ENCODE measurements around the gene RPS5. TPM values are rescaled to one million over a fixed set of nuclear protein-coding genes. Genes with fewer than 3 reads are reported as not detected.
"Not testable (repeated sequence)": the region's sequence is repeated elsewhere in the genome, so short reads cannot be mapped to it uniquely, and the experiment has no call there.

Gene RPS5
- total RNA-seq: 1,000 to 10,000 TPM; 1,267 to 1,360 TPM
- polyA plus RNA-seq: 1,000 to 10,000 TPM; 1,172 to 1,304 TPM

DNA sequence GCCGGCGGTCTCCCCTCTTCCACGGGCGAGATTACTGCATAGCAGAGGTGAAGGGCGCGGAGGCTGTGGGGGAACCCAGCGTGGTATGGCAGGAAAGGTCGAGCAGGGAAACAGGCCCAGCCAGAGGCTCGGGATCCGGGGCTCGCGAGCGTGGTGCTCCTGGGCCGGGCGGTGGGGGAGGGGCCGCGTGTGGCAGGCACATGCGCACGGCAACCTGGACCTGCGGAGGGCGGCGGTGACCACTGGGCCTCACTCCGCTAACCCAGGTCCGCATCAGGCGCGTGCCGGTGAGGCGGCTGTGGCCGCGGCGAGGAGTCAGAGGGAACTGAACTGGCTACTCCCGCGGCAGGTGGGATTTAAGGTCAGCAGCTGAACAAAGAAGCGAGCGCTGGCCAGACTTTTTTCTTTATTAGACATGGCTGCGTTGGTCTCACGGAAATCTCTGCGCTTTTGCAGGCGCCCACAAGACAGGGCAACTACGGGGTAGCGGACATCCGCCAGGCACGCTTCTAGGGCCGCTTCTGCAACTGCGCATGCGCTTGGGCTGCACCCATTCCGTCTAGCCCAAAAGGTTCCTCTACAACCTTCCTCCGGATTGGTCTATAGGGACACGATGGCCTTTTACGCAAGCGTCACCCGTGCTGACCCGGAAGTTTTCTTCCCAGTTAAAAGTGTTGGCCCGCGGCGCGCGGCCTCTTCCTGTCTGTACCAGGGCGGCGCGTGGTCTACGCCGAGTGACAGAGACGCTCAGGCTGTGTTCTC, at the start of gene RPS5:
RPS5 (plus strand) TSS at position 694 of the 762 bp plus-strand sequence. CDS start 869 bp downstream, outside the sequence.
- POLR2A ChIA-PET (ENCODE audit: partially characterized antibody): interaction anchor here (0.6 to 3.2 kb wide), 18 partner anchors 13 to 537 kb away, joined by 3 to 30 read pairs (median 4); partner anchors contain the start of genes ERVK3-1, ZBTB45, ZNF274 and ZNF324B
- Mint-ChIP-seq H3K9me3 (peaks cover 0 to 2% (median 0%) of the 10 kb centered on the region in 8 donors), H3K27ac (peak within 1 kb of the TSS; percentile 96 to 99 (median 98)), H3K36me3 (peaks cover 17 to 36% of the 10 kb centered on the region in 2 donors), H3K27me3 (no peaks in the 10 kb centered on the region), H3K4me1 (peaks cover 27 to 60% (median 39%) of the 10 kb centered on the region in 4 donors), H3K4me3 (peak within 1 kb of the TSS; percentile 93 to 99 (median 96))
- Histone ChIP-seq H3K9me3 (ENCODE audit: control insufficient read depth in 1 of 2, low read length in 2 of 2) (no peaks in the 10 kb centered on the region), H3K4me1 (ENCODE audit: insufficient read depth, low read length) (peaks cover 41% of the 10 kb centered on the region), H3K27me3 (ENCODE audit: insufficient read depth, low read length) (no peaks in the 10 kb centered on the region), H3K4me3 (ENCODE audit: low read length in 2 of 2) (peak within 1 kb of the TSS; percentile 56 to 65), H3K27ac (ENCODE audit: low read depth, low read length) (peak within 1 kb of the TSS; percentile 89), H3K36me3 (ENCODE audit: insufficient read depth, low read length) (peaks cover 20% of the 10 kb centered on the region)
- intact Hi-C loops (cut with micrococcal nuclease): loop anchor here (1.0 to 10.0 kb wide), 7 partner anchors 15 to 162 kb away; partner anchors contain the start of genes ERVK3-1, ZNF132, ZNF544 and ZNF584
- CTCF ChIA-PET (ENCODE audit: partially characterized antibody): no interaction called here
- peak; percentile 94 to 99 (median 98) for DNase-seq

DNA sequence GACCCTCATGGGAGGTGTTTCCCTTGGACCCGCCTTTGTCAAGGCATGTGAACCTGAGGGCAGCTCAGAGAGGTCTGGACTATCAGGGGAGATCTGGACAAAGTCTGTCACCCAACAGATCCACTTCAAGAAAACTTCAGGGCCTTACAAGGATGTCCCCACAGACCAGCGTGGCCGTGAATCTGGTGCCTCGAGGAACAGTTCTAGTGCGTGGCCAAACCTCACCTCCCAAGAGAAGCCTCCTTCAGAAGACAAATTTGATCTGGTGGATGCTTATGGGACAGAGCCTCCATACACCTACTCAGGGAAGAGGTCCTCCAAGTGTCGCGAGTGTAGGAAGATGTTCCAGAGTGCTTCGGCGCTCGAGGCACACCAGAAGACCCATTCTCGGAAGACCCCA, 48.7 kb upstream of the RPS5 start:
- no peaks in the 10 kb centered on the region for H3K9me3 ChIP-seq (ENCODE audit: control insufficient read depth in 1 of 2, low read length in 2 of 2)
- peaks cover 12% of the 10 kb centered on the region for H3K36me3 ChIP-seq (ENCODE audit: insufficient read depth, low read length)
- Mint-ChIP-seq H3K36me3 (peaks cover 30 to 42% of the 10 kb centered on the region in 2 donors), H3K4me3 (no peak overlapping the region), H3K9me3 (peaks cover 0 to 2% (median 0%) of the 10 kb centered on the region in 8 donors), H3K27me3 (no peaks in the 10 kb centered on the region), H3K27ac (no peak overlapping the region), H3K4me1 (peaks cover 0 to 7% (median 2%) of the 10 kb centered on the region in 4 donors)
- POLR2A ChIA-PET (ENCODE audit: partially characterized antibody): no interaction called here
- intact Hi-C loops (cut with micrococcal nuclease): no loop called here
- no peaks in the 10 kb centered on the region for H3K4me1 ChIP-seq (ENCODE audit: insufficient read depth, low read length)
- no peak for DNase-seq
- no peaks in the 10 kb centered on the region for H3K27me3 ChIP-seq (ENCODE audit: insufficient read depth, low read length)
- no peak overlapping the region for H3K27ac ChIP-seq (ENCODE audit: low read depth, low read length)
- CTCF ChIA-PET (ENCODE audit: partially characterized antibody): no interaction called here
- H3K4me3 ChIP-seq (ENCODE audit: low read length in 2 of 2): no peak overlapping the region

DNA sequence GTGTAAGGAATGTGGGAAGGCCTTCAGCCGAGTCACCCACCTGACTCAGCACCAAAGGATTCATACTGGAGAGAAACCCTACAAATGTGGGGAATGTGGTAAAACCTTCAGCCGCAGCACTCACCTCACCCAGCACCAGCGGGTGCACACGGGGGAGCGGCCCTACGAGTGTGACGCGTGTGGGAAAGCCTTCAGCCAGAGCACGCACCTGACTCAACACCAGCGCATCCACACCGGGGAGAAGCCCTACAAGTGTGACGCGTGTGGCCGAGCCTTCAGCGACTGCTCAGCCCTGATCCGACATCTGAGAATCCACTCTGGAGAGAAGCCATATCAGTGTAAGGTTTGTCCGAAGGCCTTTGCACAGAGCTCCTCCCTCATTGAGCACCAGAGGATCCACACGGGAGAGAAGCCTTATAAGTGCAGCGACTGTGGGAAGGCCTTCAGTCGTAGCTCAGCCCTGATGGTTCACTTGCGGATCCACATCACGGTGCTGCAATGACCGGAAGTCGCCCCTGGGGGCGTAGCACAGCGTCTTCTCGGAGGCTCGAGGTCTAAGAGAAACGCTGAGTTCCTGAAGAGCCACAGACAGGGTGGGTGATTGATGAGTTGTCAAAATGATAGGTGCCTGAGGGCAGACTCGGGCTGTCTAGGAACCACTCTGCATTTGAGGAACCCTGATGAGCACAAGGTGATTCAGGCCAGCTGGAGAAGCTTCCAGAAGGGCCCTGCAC, 48.1 kb upstream of the RPS5 start:
- Mint-ChIP-seq H3K27me3 (no peaks in the 10 kb centered on the region), H3K27ac (no peak overlapping the region), H3K4me3 (no peak overlapping the region), H3K36me3 (peaks cover 30 to 42% of the 10 kb centered on the region in 2 donors), H3K4me1 (peaks cover 0 to 7% (median 2%) of the 10 kb centered on the region in 4 donors), H3K9me3 (peaks cover 0 to 2% (median 0%) of the 10 kb centered on the region in 8 donors)
- ChIA-PET CTCF (ENCODE audit: partially characterized antibody) (no interaction called here), POLR2A (ENCODE audit: partially characterized antibody) (no interaction called here)
- Histone ChIP-seq H3K4me1 (ENCODE audit: insufficient read depth, low read length) (no peaks in the 10 kb centered on the region), H3K9me3 (ENCODE audit: control insufficient read depth in 1 of 2, low read length in 2 of 2) (no peaks in the 10 kb centered on the region), H3K27ac (ENCODE audit: low read depth, low read length) (no peak overlapping the region), H3K36me3 (ENCODE audit: insufficient read depth, low read length) (peaks cover 12% of the 10 kb centered on the region), H3K27me3 (ENCODE audit: insufficient read depth, low read length) (no peaks in the 10 kb centered on the region), H3K4me3 (ENCODE audit: low read length in 2 of 2) (no peak overlapping the region)
- intact Hi-C loops (cut with micrococcal nuclease): no loop called here
- no peak for DNase-seq

DNA sequence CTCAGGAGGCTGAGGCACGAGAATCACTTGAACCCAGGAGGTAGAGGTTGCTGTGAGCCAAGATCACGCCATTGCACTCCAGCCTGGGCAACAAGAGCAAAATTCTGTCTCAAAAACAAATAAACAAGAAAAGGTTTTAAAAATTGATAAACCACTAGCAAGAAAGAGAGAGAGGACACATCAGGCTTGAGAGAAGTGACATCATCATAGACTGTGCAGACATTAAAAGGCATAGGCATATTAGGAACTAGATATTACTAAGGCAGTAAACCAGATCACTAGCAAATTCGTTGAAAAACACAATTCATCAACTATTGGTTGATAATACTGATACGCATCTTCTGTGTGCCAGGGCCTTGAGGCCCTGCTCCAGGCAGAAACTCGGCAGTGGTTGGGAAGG, 41.5 kb upstream of the RPS5 start:
- Mint-ChIP-seq H3K4me3 (peak overlapping the region; percentile 69 to 85 (median 78)), H3K9me3 (peaks cover 0 to 2% (median 0%) of the 10 kb centered on the region in 8 donors), H3K27ac (peak overlapping the region; percentile 37 to 88 (median 77)), H3K27me3 (peaks cover 0 to 2% of the 10 kb centered on the region in 2 donors), H3K36me3 (peaks cover 3 to 17% of the 10 kb centered on the region in 2 donors), H3K4me1 (peaks cover 12 to 35% (median 23%) of the 10 kb centered on the region in 4 donors)
- Histone ChIP-seq H3K9me3 (ENCODE audit: control insufficient read depth in 1 of 2, low read length in 2 of 2) (no peaks in the 10 kb centered on the region), H3K4me3 (ENCODE audit: low read length in 2 of 2) (no peak overlapping the region), H3K4me1 (ENCODE audit: insufficient read depth, low read length) (peaks cover 21% of the 10 kb centered on the region), H3K27me3 (ENCODE audit: insufficient read depth, low read length) (no peaks in the 10 kb centered on the region), H3K27ac (ENCODE audit: low read depth, low read length) (no peak overlapping the region), H3K36me3 (ENCODE audit: insufficient read depth, low read length) (no peaks in the 10 kb centered on the region)
- POLR2A ChIA-PET (ENCODE audit: partially characterized antibody): interaction anchor here (1.3 to 6.8 kb wide), 2 partner anchors 18 to 55 kb away, joined by 3 to 77 read pairs; partner anchors contain the start of gene ZNF497
- intact Hi-C loops (cut with micrococcal nuclease): no loop called here
- no peak for DNase-seq
- CTCF ChIA-PET (ENCODE audit: partially characterized antibody): interaction anchor here (1.6 kb wide), 1 partner anchor 36 kb away, joined by 5 read pairs; no protein-coding TSS in a partner anchor

DNA sequence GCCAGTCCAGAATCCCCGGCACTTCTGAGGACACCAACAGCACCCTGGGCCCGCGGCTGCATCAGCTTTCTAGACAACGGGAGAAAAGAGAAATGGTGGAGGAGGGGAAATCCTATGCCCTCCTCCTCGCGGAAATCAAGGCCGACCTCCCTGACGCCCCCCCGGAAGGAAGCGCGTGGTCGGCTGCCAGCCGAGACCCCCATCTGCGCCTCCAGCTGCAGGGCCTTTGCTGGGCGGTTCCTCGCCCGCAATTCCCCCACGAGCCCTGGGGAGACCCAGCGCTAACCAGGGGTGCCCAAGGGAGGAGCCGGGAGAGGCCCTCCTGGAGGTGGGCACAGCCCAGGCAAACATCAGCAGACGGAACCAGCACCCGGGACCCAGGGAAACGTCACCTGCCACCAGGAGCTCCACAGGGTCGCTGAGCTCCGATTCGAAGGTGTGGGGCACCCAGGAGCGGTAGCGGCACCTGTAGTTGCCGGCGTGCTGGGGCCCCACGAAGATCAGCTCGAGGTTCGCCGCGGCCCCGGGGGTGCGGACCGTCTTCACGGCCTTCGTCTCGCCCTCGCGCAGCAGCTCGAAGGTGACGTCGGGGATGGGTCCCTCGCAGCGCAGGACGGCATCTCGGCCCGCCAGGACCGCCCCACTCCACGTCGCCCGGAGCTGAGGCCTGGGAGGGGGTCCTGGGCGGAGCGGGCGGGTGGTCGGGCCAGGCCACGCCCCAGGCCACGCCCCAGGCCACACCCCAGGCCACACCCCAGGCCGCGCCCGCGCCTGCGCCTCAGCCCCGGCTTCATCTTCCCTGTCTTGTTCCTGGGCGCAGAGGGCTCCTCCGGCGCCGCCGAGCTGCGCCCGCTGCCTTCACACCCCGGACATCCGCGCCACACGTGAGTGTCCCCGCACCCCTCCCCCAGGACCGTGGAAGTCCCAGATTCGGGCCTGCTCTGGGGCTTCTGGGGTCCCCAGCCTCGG, 39.8 kb upstream of the RPS5 start:
- H3K4me1 ChIP-seq (ENCODE audit: insufficient read depth, low read length): peaks cover 21% of the 10 kb centered on the region
- peak overlapping the region; percentile 55 to 61 for H3K4me3 ChIP-seq (ENCODE audit: low read length in 2 of 2)
- Mint-ChIP-seq H3K4me3 (peak overlapping the region; percentile 89 to 94 (median 90)), H3K27me3 (peaks cover 0 to 2% of the 10 kb centered on the region in 2 donors), H3K9me3 (peaks cover 0 to 2% (median 0%) of the 10 kb centered on the region in 8 donors), H3K36me3 (peaks cover 0 to 11% of the 10 kb centered on the region in 2 donors), H3K4me1 (peaks cover 12 to 35% (median 22%) of the 10 kb centered on the region in 4 donors), H3K27ac (peak overlapping the region; percentile 83 to 93 (median 92))
- peak overlapping the region; percentile 70 for H3K27ac ChIP-seq (ENCODE audit: low read depth, low read length)
- POLR2A ChIA-PET (ENCODE audit: partially characterized antibody): interaction anchor here (0.8 to 6.8 kb wide), 23 partner anchors 9 to 528 kb away, joined by 3 to 77 read pairs (median 5); partner anchors contain the start of genes ERVK3-1, RPS5, TRIM28 and ZBTB45
- intact Hi-C loops (cut with micrococcal nuclease): loop anchor here (1.0 kb wide), 2 partner anchors 15 to 34 kb away; partner anchors contain the start of genes ZNF497 and ZNF837
- no peaks in the 10 kb centered on the region for H3K27me3 ChIP-seq (ENCODE audit: insufficient read depth, low read length)
- CTCF ChIA-PET (ENCODE audit: partially characterized antibody): interaction anchor here (1.3 to 1.6 kb wide), 3 partner anchors 11 to 38 kb away, joined by 3 to 5 read pairs (median 5); partner anchors contain the start of gene ZNF497
- no peaks in the 10 kb centered on the region for H3K36me3 ChIP-seq (ENCODE audit: insufficient read depth, low read length)
- DNase-seq: peak; percentile 67 to 75 (median 70)
- no peaks in the 10 kb centered on the region for H3K9me3 ChIP-seq (ENCODE audit: control insufficient read depth in 1 of 2, low read length in 2 of 2)

DNA sequence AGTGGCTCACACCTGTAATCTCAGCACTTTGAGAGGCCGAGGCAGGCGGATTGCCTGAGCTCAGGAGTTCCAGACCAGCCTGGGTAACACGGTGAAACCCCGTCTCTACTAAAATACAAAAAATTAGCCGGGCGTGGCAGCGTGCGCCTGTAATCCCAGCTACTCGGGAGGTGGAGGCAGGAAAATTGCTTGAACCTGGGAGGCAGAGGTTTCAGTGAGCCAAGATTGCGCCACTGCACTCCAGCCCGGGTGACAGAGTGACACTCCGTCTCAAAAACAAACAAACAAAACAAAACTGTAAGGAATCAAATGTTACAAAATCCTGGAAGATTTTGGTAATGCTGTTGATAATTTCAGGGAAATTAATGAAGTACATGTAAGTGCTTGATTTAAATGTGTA, 39.0 kb upstream of the RPS5 start:
- DNase-seq; H3K36me3 ChIP-seq (ENCODE audit: insufficient read depth, low read length); H3K27me3 Mint-ChIP-seq; H3K27me3 ChIP-seq (ENCODE audit: insufficient read depth, low read length); intact Hi-C loops (cut with micrococcal nuclease); H3K9me3 ChIP-seq (ENCODE audit: control insufficient read depth in 1 of 2, low read length in 2 of 2); H3K36me3 Mint-ChIP-seq; H3K9me3 Mint-ChIP-seq: not testable (repeated sequence)
- H3K4me1 ChIP-seq (ENCODE audit: insufficient read depth, low read length): peaks cover 21% of the 10 kb centered on the region
- peaks cover 12 to 35% (median 24%) of the 10 kb centered on the region in 4 donors for H3K4me1 Mint-ChIP-seq
- H3K4me3 ChIP-seq (ENCODE audit: low read length in 2 of 2): peak overlapping the region; percentile 55 to 61
- peak overlapping the region; percentile 70 for H3K27ac ChIP-seq (ENCODE audit: low read depth, low read length)
- ChIA-PET CTCF (ENCODE audit: partially characterized antibody) (interaction anchor here (1.0 to 1.3 kb wide), 2 partner anchors 10 to 172 kb away, joined by 3 read pairs; no protein-coding TSS in a partner anchor), POLR2A (ENCODE audit: partially characterized antibody) (interaction anchor here (0.6 to 6.8 kb wide), 19 partner anchors 9 to 265 kb away, joined by 3 to 77 read pairs (median 5); partner anchors contain the start of genes ERVK3-1, RPS5, TRIM28 and ZBTB45)
- peak overlapping the region; percentile 89 to 94 (median 90) for H3K4me3 Mint-ChIP-seq
- peak overlapping the region; percentile 83 to 93 (median 92) for H3K27ac Mint-ChIP-seq

Data from CD4-positive, alpha-beta memory T cell (primary cell).